B cell (primary cell): ENCODE measurements around the gene GET4. TPM values are rescaled to one million over a fixed set of nuclear protein-coding genes. Genes with fewer than 3 reads are reported as not detected.

Source experiments
- ATAC-seq: fragments of 200-7000 bp; cut with Tn5 transposase; one replicate; pipeline ENCODE4 v1.10.0; 2021; ENCODE audit warnings: low read depth, mild to moderate bottlenecking, moderate number of reproducible peaks, moderate library complexity
- CTCF ChIA-PET: fragments of 350-600 bp; sonication (Branson Sonifier 250); formaldehyde crosslinking; loops from one replicate; lab custom pipeline; 2021; ENCODE audit warnings: antibody characterized with exemption, inconsistent platforms; lab: Charles Lee
- POLR2A ChIA-PET: fragments of 350-600 bp; sonication (Branson Sonifier 250); formaldehyde crosslinking; loops from one replicate; lab custom pipeline; 2021; ENCODE audit warnings: antibody characterized with exemption; lab: Charles Lee
- DNase-seq: peaks from one replicate; pipeline ENCODE4 v3.0.0; 2013
- H2AFZ ChIP-seq: 2 replicates; pipeline ENCODE4 v1.6.1; 2012; ENCODE audit warnings: mild to moderate bottlenecking, low read depth, low read length; ENCODE audit not compliant: insufficient read depth, poor library complexity, severe bottlenecking
- H3K27ac ChIP-seq, 2 donors: 1 replicate in 1 of 2; 2 replicates in 1 of 2; pipeline ENCODE4 v1.5.1; 2012 to 2013; ENCODE audit warnings: low read length in 2 of 2, mild to moderate bottlenecking in 2 of 2, moderate library complexity in 1 of 2
- H3K27me3 ChIP-seq, 4 experiments: fragments of 200-600 bp in 1 of 4; sonication (generic) in 1 of 4; replicated peaks in 1 of 4; 1 replicate in 2 of 4; 2 replicates in 2 of 4; pipeline versions ENCODE4 v1.6.1 to v1.7.0; 2013 to 2016; ENCODE audit warnings: low read length in 3 of 4, mild to moderate bottlenecking in 2 of 4, mixed read lengths in 1 of 4, moderate library complexity in 1 of 4; ENCODE audit not compliant: insufficient read depth in 4 of 4, control insufficient read depth in 3 of 4; ENCODE audit errors: control extremely low read depth in 1 of 4
- H3K36me3 ChIP-seq, 2 experiments: replicated peaks in 1 of 2; 1 replicate in 1 of 2; 2 replicates in 1 of 2; pipeline versions ENCODE4 v1.6.1 to v1.7.1; 2013; ENCODE audit warnings: low read length in 1 of 2; ENCODE audit not compliant: insufficient read depth in 2 of 2, control insufficient read depth in 1 of 2; ENCODE audit errors: control extremely low read depth in 1 of 2, extremely low read depth in 1 of 2
- H3K4me1 ChIP-seq, 2 donors: fragments of 200-600 bp in 1 of 2; sonication (generic) in 1 of 2; 1 replicate in 1 of 2; 2 replicates in 1 of 2; pipeline versions ENCODE4 v1.5.1 to v1.6.1; 2013 to 2017; ENCODE audit warnings: low read length in 2 of 2; ENCODE audit not compliant: control insufficient read depth in 2 of 2, insufficient read depth in 2 of 2
- H3K4me2 ChIP-seq: replicated peaks from 2 replicates; pipeline ENCODE3; 2012; ENCODE audit warnings: mild to moderate bottlenecking, low read depth, low read length; ENCODE audit not compliant: poor library complexity, severe bottlenecking
- H3K4me3 ChIP-seq, 5 experiments: fragments of 200-600 bp in 1 of 5; sonication (generic) in 1 of 5; 1 replicate in 3 of 5; 2 replicates in 2 of 5; pipeline versions ENCODE4 v1.5.1 to v1.7.0; 2011 to 2016; ENCODE audit warnings: low read length in 4 of 5, mild to moderate bottlenecking in 4 of 5, low read depth in 2 of 5, control low read depth in 1 of 5, moderate library complexity in 1 of 5; ENCODE audit not compliant: insufficient read depth in 1 of 5; ENCODE audit errors: control extremely low read depth in 1 of 5, extremely low read depth in 1 of 5
- H3K79me2 ChIP-seq: fragments of 200-600 bp; sonication (generic); one replicate; pipeline ENCODE4 v1.6.0; 2016; ENCODE audit warnings: low read length; ENCODE audit not compliant: control insufficient read depth, insufficient read depth
- H3K9ac ChIP-seq: fragments of 200-600 bp; sonication (generic); 2 replicates; pipeline ENCODE4 v1.6.1; 2017; ENCODE audit warnings: mild to moderate bottlenecking, low read length, moderate library complexity
- H3K9me3 ChIP-seq, 3 donors: one replicate each; pipeline versions ENCODE4 v1.6.1 to v1.7.1; 2013; ENCODE audit warnings: low read length in 2 of 3; ENCODE audit not compliant: control insufficient read depth in 2 of 3, insufficient read depth in 1 of 3; ENCODE audit errors: control extremely low read depth in 1 of 3
- H4K20me1 ChIP-seq: 2 replicates; pipeline ENCODE4 v1.6.0; 2012; ENCODE audit warnings: mild to moderate bottlenecking, low read length; ENCODE audit not compliant: insufficient read depth, control insufficient read depth, poor library complexity, severe bottlenecking
- H3K27ac Mint-ChIP-seq: one replicate; pipeline ENCODE4 v1.8.0; 2021; ENCODE audit warnings: mixed read lengths
- H3K27me3 Mint-ChIP-seq: one replicate; pipeline ENCODE4 v1.8.0; 2021; ENCODE audit warnings: mixed read lengths
- H3K4me1 Mint-ChIP-seq: one replicate; pipeline ENCODE4 v1.8.0; 2021; ENCODE audit warnings: mixed read lengths
- H3K4me3 Mint-ChIP-seq: one replicate; pipeline ENCODE4 v1.8.0; 2021; ENCODE audit warnings: mixed read lengths
- H3K9me3 Mint-ChIP-seq: one replicate; pipeline ENCODE4 v1.8.0; 2022; ENCODE audit warnings: mixed read lengths; ENCODE audit not compliant: insufficient read depth
- EZH2 ChIP-seq: IDR thresholded peaks from 2 replicates; pipeline ENCODE4 v1.6.1; 2012; ENCODE audit warnings: borderline replicate concordance, low read depth, mild to moderate bottlenecking, moderate library complexity, low read length; ENCODE audit not compliant: insufficient read depth, poor library complexity, severe bottlenecking
- WGBS: methylation state at CpG from one replicate; pipeline ENCODE4 v1.1.5; 2013; ENCODE audit warnings: missing lambda C conversion rate; ENCODE audit not compliant: insufficient coverage; 5-methylcytosine and 5-hydroxymethylcytosine counted together
- intact Hi-C: fragments of 100-400 bp; cut with micrococcal nuclease; formaldehyde crosslinking; loops from one replicate; pipeline ENCODE4 v1.10.0; 2022
- polyA minus RNA-seq: library from RNA; depleted of rRNA, polyadenylated mRNA; stranded (reverse); fragments of >200 nt; gene quantifications from 2 replicates; pipeline ENCODE4 v1.2.3, GENCODE V29; 2012
- polyA plus RNA-seq: library from polyadenylated mRNA; depleted of rRNA; stranded (reverse); fragments of >200 nt; gene quantifications from 2 replicates; pipeline ENCODE4 v1.2.3, GENCODE V29; 2012
- total RNA-seq, 2 donors: library from RNA; stranded (reverse); fragments of 120-200 nt in 1 of 2; gene quantifications; 1 replicate in 1 of 2; 2 replicates in 1 of 2; pipeline versions ENCODE4 v1.2.3 to v1.2.4, GENCODE V29; 2013 to 2022
- TF ChIP-seq, protein P1 (sequence below): fragments of 200-600 bp; IDR thresholded peaks from one replicate; pipeline ENCODE4 v1.8.0; 2022; ENCODE audit warnings: antibody characterized with exemption, mild to moderate bottlenecking

Gene GET4, protein sequence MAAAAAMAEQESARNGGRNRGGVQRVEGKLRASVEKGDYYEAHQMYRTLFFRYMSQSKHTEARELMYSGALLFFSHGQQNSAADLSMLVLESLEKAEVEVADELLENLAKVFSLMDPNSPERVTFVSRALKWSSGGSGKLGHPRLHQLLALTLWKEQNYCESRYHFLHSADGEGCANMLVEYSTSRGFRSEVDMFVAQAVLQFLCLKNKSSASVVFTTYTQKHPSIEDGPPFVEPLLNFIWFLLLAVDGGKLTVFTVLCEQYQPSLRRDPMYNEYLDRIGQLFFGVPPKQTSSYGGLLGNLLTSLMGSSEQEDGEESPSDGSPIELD
- total RNA-seq (62.8 and 65.5 TPM in 2 replicates), polyA plus RNA-seq (53.5 and 70.8 TPM in 2 replicates), polyA minus RNA-seq (36.5 and 38.2 TPM in 2 replicates)
- total RNA-seq (2013): 15.7 TPM

DNA sequence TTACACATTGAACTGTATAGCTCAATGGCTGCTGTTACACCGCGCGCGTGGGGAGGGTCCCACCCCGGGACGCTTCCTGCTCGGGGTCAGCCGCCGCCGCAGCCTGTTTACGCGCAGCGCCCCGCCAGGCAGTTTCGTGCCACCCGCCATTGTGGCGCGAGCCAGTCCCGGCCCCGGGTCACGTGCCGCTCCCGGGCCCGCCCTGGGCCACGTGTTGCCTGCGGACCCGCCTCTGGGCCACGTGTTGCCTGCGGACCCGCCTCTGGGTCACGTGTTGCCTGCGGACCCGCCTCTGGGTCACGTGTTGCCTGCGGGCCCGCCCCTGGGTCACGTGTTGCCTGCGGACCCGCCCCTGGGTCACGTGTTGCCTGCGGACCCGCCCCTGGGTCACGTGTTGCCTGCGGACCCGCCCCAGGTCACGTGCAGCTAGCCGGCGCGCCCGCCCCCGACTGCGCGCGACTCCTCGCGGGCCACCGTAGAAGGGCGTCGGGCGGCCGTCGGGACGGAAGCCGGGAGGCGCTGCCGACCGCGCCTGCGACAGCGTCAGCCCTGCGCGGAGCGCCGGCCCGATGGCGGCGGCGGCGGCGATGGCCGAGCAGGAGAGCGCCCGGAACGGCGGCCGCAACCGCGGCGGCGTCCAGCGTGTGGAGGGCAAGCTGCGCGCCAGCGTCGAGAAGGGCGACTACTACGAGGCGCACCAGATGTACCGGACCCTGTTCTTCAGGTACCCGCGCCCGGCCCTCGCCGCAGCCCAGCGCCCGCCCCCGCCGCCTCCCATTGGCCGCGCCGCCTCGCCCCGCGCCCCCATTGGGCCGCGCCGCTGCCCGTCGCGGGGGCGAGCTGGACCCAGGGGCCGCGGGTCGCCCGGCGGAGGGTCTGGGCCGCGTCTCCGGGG is at the start of gene GET4:
TSS of gene GET4 (plus strand) at position 478 of the 895 bp plus-strand sequence. CDS start at position 570, 92 bp downstream.
- Mint-ChIP-seq H3K4me1 (peaks cover 36% of the 10 kb centered on the region), H3K9me3 (no peaks in the 10 kb centered on the region), H3K27me3 (no peaks in the 10 kb centered on the region), H3K4me3 (peak within 1 kb of the TSS; percentile 83), H3K27ac (peak within 1 kb of the TSS; percentile 90)
- CTCF ChIA-PET: interaction anchor here (0.9 to 8.7 kb wide), 3 partner anchors 63 to 146 kb away, joined by 3 to 113 read pairs (median 3); no protein-coding TSS in a partner anchor
- H2AFZ ChIP-seq: peak within 1 kb of the TSS; percentile 86
- WGBS: under 1% methylated on average over 129 of the region's 129 CpGs
- H3K9me3 ChIP-seq: peaks cover 0 to 7% (median 0%) of the 10 kb centered on the region in 3 donors
- peaks cover 21 to 35% of the 10 kb centered on the region in 2 donors for H3K4me1 ChIP-seq
- H3K79me2 ChIP-seq: peaks cover 43% of the 10 kb centered on the region
- intact Hi-C loops: loop anchor here (1.0 to 5.0 kb wide), 3 partner anchors 78 to 266 kb away; partner anchors contain the start of genes ADAP1 and COX19
- peak within 1 kb of the TSS; percentile 90 for H3K9ac ChIP-seq
- TF ChIP-seq, protein P1, sequence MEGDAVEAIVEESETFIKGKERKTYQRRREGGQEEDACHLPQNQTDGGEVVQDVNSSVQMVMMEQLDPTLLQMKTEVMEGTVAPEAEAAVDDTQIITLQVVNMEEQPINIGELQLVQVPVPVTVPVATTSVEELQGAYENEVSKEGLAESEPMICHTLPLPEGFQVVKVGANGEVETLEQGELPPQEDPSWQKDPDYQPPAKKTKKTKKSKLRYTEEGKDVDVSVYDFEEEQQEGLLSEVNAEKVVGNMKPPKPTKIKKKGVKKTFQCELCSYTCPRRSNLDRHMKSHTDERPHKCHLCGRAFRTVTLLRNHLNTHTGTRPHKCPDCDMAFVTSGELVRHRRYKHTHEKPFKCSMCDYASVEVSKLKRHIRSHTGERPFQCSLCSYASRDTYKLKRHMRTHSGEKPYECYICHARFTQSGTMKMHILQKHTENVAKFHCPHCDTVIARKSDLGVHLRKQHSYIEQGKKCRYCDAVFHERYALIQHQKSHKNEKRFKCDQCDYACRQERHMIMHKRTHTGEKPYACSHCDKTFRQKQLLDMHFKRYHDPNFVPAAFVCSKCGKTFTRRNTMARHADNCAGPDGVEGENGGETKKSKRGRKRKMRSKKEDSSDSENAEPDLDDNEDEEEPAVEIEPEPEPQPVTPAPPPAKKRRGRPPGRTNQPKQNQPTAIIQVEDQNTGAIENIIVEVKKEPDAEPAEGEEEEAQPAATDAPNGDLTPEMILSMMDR: no peak
- TF ChIP-seq EZH2: no peak
- peak within 1 kb of the TSS; percentile 98 for H3K4me2 ChIP-seq
- H3K27ac ChIP-seq: peak within 1 kb of the TSS; percentile 80 to 93
- no peaks in the 10 kb centered on the region for H3K27me3 ChIP-seq
- DNase-seq (peak; percentile 98), ATAC-seq (peak; percentile 78)
- POLR2A ChIA-PET: interaction anchor here (0.5 to 1.7 kb wide), 3 partner anchors 34 to 1755 kb away, joined by 3 to 4 read pairs (median 3); no protein-coding TSS in a partner anchor
- peaks cover 1 to 23% of the 10 kb centered on the region in 2 experiments for H3K36me3 ChIP-seq
- H4K20me1 ChIP-seq: peaks cover 35% of the 10 kb centered on the region
- peak within 1 kb of the TSS in 4 of 5 experiments; percentile 71 to 97 (median 88) for H3K4me3 ChIP-seq
